GM23338 (cell line): ENCODE data around the gene FAM209A.

Experiments
- CREB1 ChIP-seq: fragments of 250-450 bp; sonication (Bioruptor Pico); IDR thresholded peaks from 2 replicates; pipeline ENCODE4 v1.5.0; 2020; ENCODE audit warnings: low read depth, mild to moderate bottlenecking, moderate library complexity
- CTCF ChIP-seq, 2 experiments: fragments of 200-600 bp in 1 of 2; sonication (generic) in 1 of 2; conservative IDR thresholded peaks; 2 replicates each; pipeline versions ENCODE4 v1.5.1 to v1.6.1; 2016 to 2017; ENCODE audit warnings: antibody characterized with exemption in 2 of 2, low read depth in 2 of 2, mild to moderate bottlenecking in 2 of 2, moderate library complexity in 1 of 2
- EZH2 ChIP-seq: fragments of 200-600 bp; sonication (generic); IDR thresholded peaks from one replicate; pipeline ENCODE4 v1.8.0; 2017; ENCODE audit warnings: antibody characterized with exemption, mild to moderate bottlenecking, low read depth; ENCODE audit not compliant: unreplicated experiment
- EZH2phosphoT487 ChIP-seq: fragments of 200-600 bp; sonication (generic); IDR thresholded peaks from one replicate; pipeline ENCODE4 v1.8.1; 2018; ENCODE audit warnings: antibody characterized with exemption; ENCODE audit not compliant: unreplicated experiment
- JUNB ChIP-seq: IDR thresholded peaks from one replicate; pipeline ENCODE4 v1.6.1; 2016; ENCODE audit warnings: antibody characterized with exemption; ENCODE audit not compliant: unreplicated experiment
- POLR2AphosphoS5 ChIP-seq: IDR thresholded peaks from 2 replicates; pipeline ENCODE4 v1.6.1; 2016; ENCODE audit warnings: antibody characterized with exemption, low read depth
- REST ChIP-seq: IDR thresholded peaks from one replicate; pipeline ENCODE4 v1.6.1; 2018; ENCODE audit warnings: antibody characterized with exemption; ENCODE audit not compliant: unreplicated experiment
- ZNF331 ChIP-seq: fragments of 250-450 bp; sonication (Bioruptor Pico); IDR thresholded peaks from 2 replicates; pipeline ENCODE4 v1.5.0; 2020; ENCODE audit warnings: low read depth, mild to moderate bottlenecking, moderate library complexity

DNA sequence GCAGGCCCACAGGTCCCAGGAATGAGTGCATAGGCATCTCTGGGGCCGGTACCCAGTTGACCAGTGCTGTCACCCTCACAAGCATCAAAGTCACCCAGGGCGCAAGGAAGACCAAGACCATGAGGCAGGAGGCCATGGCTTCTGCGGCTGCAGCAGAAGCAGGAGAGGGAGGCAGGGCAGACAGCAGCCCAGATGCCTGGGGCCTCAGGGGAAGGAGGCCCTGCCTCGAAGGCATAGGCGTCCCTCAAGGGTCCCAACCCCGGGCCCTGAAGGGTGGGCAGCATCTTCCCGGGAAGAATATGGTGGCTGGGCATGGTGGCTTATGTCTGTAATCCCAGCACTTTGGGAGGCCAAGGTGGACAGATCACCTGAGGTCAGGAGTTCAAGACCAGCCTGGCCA lies 3.0 kb downstream of the FAM209A start:
- TF ChIP-seq REST (no peak), EZH2phosphoT487 (no peak), CTCF (conservative IDR thresholded peaks at IDR 0.05; ENCODE audit: low read depth in 2 of 2) (no peak), EZH2 (no peak), CREB1 (no peak), POLR2AphosphoS5 (no peak), JUNB (no peak), ZNF331 (CRISPR knock-in tag) (no peak)
